WTC11 (cell line): ENCODE results near the gene CTPS2. TPM values are rescaled to one million over a fixed set of nuclear protein-coding genes. Genes with fewer than 3 reads are reported as not detected.

Source experiments
- ATAC-seq: fragments of 200-7000 bp; cut with Tn5 transposase; 2 replicates; pipeline ENCODE4 v1.10.0; 2021; ENCODE audit warnings: mild to moderate bottlenecking, moderate library complexity
- CTCF ChIA-PET: fragments of 300-600 bp; sonication (Branson Sonifier 250); formaldehyde crosslinking; loops from one replicate; lab custom pipeline; 2021; ENCODE audit warnings: antibody characterized with exemption; lab: Charles Lee
- POLR2A ChIA-PET: fragments of 350-600 bp; sonication (Branson Sonifier 250); formaldehyde crosslinking; loops from one replicate; lab custom pipeline; 2021; ENCODE audit warnings: antibody characterized with exemption; lab: Charles Lee
- DNase-seq: peaks from one replicate; pipeline ENCODE4 v3.0.0; 2021; ENCODE audit warnings: low spot score
- H3K27ac Mint-ChIP-seq: 2 replicates; pipeline ENCODE4 v1.8.0; 2021; ENCODE audit warnings: mixed read lengths
- H3K27me3 Mint-ChIP-seq: 2 replicates; pipeline ENCODE4 v1.8.0; 2021; ENCODE audit warnings: low read depth, mild to moderate bottlenecking, moderate library complexity, mixed read lengths
- H3K36me3 Mint-ChIP-seq: 2 replicates; pipeline ENCODE4 v1.8.0; 2021; ENCODE audit warnings: mixed read lengths
- H3K4me1 Mint-ChIP-seq: 2 replicates; pipeline ENCODE4 v1.8.0; 2022; ENCODE audit warnings: mixed read lengths
- H3K4me3 Mint-ChIP-seq: 2 replicates; pipeline ENCODE4 v1.8.0; 2021; ENCODE audit warnings: mild to moderate bottlenecking, moderate library complexity, mixed read lengths
- H3K9me3 Mint-ChIP-seq: 2 replicates; pipeline ENCODE4 v1.8.0; 2021; ENCODE audit warnings: mixed read lengths
- CDX4 ChIP-seq: fragments of 250-450 bp; sonication (Bioruptor Pico); IDR thresholded peaks from 2 replicates; pipeline ENCODE4 v1.9.0; 2021; ENCODE audit warnings: moderate library complexity, mild to moderate bottlenecking, inconsistent platforms, borderline replicate concordance
- CREB1 ChIP-seq: sonication (generic); formaldehyde crosslinking; IDR thresholded peaks from 2 replicates; pipeline ENCODE4 v1.8.0; 2023; ENCODE audit warnings: mild to moderate bottlenecking, missing genetic modification reagents
- E2F1 ChIP-seq: sonication (generic); formaldehyde crosslinking; IDR thresholded peaks from 2 replicates; pipeline ENCODE4 v1.8.0; 2022; ENCODE audit warnings: mild to moderate bottlenecking, missing genetic modification reagents
- EMX1 ChIP-seq: fragments of 250-450 bp; sonication (Bioruptor Pico); IDR thresholded peaks from 2 replicates; pipeline ENCODE4 v1.8.0; 2021; ENCODE audit warnings: mild to moderate bottlenecking
- ETV6 ChIP-seq: sonication (generic); formaldehyde crosslinking; IDR thresholded peaks from 2 replicates; pipeline ENCODE4 v1.8.1; 2022; ENCODE audit warnings: mild to moderate bottlenecking, missing genetic modification reagents
- FOXK1 ChIP-seq: sonication (generic); formaldehyde crosslinking; IDR thresholded peaks from 2 replicates; pipeline ENCODE4 v1.8.0; 2022; ENCODE audit warnings: mild to moderate bottlenecking, moderate library complexity, missing genetic modification reagents
- FOXP1 ChIP-seq: sonication (generic); formaldehyde crosslinking; IDR thresholded peaks from 2 replicates; pipeline ENCODE4 v1.8.0; 2022; ENCODE audit warnings: missing genetic modification reagents, mild to moderate bottlenecking, moderate library complexity, borderline replicate concordance
- GRHL2 ChIP-seq: fragments of 250-450 bp; sonication (Bioruptor Pico); IDR thresholded peaks from 2 replicates; pipeline ENCODE4 v1.8.0; 2022; ENCODE audit warnings: mild to moderate bottlenecking, moderate library complexity; ENCODE audit not compliant: insufficient replicate concordance, severe bottlenecking
- JAZF1 ChIP-seq: fragments of 250-450 bp; sonication (Bioruptor Pico); IDR thresholded peaks from 2 replicates; pipeline ENCODE4 v1.9.0; 2021; ENCODE audit warnings: moderate library complexity, mild to moderate bottlenecking, inconsistent platforms
- JUN ChIP-seq: sonication (generic); formaldehyde crosslinking; IDR thresholded peaks from 2 replicates; pipeline ENCODE4 v1.8.0; 2023; ENCODE audit warnings: mild to moderate bottlenecking, missing genetic modification reagents
- MYBL2 ChIP-seq: sonication (generic); formaldehyde crosslinking; IDR thresholded peaks from 2 replicates; pipeline ENCODE4 v1.8.1; 2023; ENCODE audit warnings: mild to moderate bottlenecking, moderate library complexity, missing genetic modification reagents
- PRDM15 ChIP-seq: sonication (generic); formaldehyde crosslinking; IDR thresholded peaks from 2 replicates; pipeline ENCODE4 v1.8.0; 2022; ENCODE audit warnings: missing genetic modification reagents
- SMAD3 ChIP-seq: sonication (generic); formaldehyde crosslinking; IDR thresholded peaks from 2 replicates; pipeline ENCODE4 v1.8.0; 2022; ENCODE audit warnings: missing genetic modification reagents, mild to moderate bottlenecking, borderline replicate concordance
- TEAD1 ChIP-seq: sonication (generic); formaldehyde crosslinking; IDR thresholded peaks from 2 replicates; pipeline ENCODE4 v1.8.0; 2022; ENCODE audit warnings: mild to moderate bottlenecking, missing genetic modification reagents
- TP53 ChIP-seq: sonication (generic); formaldehyde crosslinking; IDR thresholded peaks from 2 replicates; pipeline ENCODE4 v1.8.1; 2023; ENCODE audit warnings: mild to moderate bottlenecking, missing genetic modification reagents
- USF2 ChIP-seq: sonication (generic); formaldehyde crosslinking; IDR thresholded peaks from 2 replicates; pipeline ENCODE4 v1.8.1; 2023; ENCODE audit warnings: mild to moderate bottlenecking, missing genetic modification reagents, moderate library complexity
- ZBTB21 ChIP-seq: sonication (generic); formaldehyde crosslinking; IDR thresholded peaks from 2 replicates; pipeline ENCODE4 v1.8.1; 2023; ENCODE audit warnings: mild to moderate bottlenecking, missing genetic modification reagents, borderline replicate concordance
- ZNF121 ChIP-seq: sonication (generic); formaldehyde crosslinking; IDR thresholded peaks from 2 replicates; pipeline ENCODE4 v1.8.0; 2023; ENCODE audit warnings: missing genetic modification reagents
- ZNF317 ChIP-seq: sonication (generic); formaldehyde crosslinking; IDR thresholded peaks from 2 replicates; pipeline ENCODE4 v1.8.1; 2023; ENCODE audit warnings: low read depth, mild to moderate bottlenecking, moderate library complexity, missing genetic modification reagents, borderline replicate concordance
- total RNA-seq: library from RNA; stranded (reverse); gene quantifications from 3 replicates; pipeline ENCODE4 v1.2.3, GENCODE V29; 2021

The CTPS2 gene
- total RNA-seq, 1 experiment from 2014 or later: 23.2 TPM

GRCh38 chrX:16593801-16594200 lies 118.7 kb downstream of the CTPS2 start (continued):
- TF ChIP-seq JUN: no peak
- TF ChIP-seq FOXK1 (CRISPR knock-in tag): no peak
- TF ChIP-seq SMAD3 (CRISPR knock-in tag): no peak
- TF ChIP-seq TEAD1 (CRISPR knock-in tag): no peak
- TF ChIP-seq TP53 (CRISPR knock-in tag): no peak
- TF ChIP-seq ZNF121 (CRISPR knock-in tag): no peak
- no peak for TF ChIP-seq FOXP1 (CRISPR knock-in tag)
- no peak for TF ChIP-seq EMX1 (CRISPR knock-in tag)
- no peak for TF ChIP-seq CREB1 (CRISPR knock-in tag)
- TF ChIP-seq ETV6: no peak
- no peak for TF ChIP-seq JAZF1 (CRISPR knock-in tag)
- no peak for TF ChIP-seq MYBL2 (CRISPR knock-in tag)
- TF ChIP-seq PRDM15 (CRISPR knock-in tag): no peak

GRCh38 chrX:16592194-16592770 lies 120.2 kb downstream of the CTPS2 start:
- ChIA-PET CTCF (no interaction called here), POLR2A (no interaction called here)
- H3K36me3 Mint-ChIP-seq: peaks cover 41% of the 10 kb centered on the region

More at GRCh38 chrX:16592194-16592770, 120.2 kb downstream of the CTPS2 start:
- peak overlapping the region; percentile 58 for H3K27ac Mint-ChIP-seq
- no peaks in the 10 kb centered on the region for H3K27me3 Mint-ChIP-seq
- DNase-seq: no peak
- H3K9me3 Mint-ChIP-seq: no peaks in the 10 kb centered on the region
- ATAC-seq: no peak
- H3K4me1 Mint-ChIP-seq: peaks cover 47% of the 10 kb centered on the region
- TF ChIP-seq ZBTB21 (CRISPR knock-in tag) (no peak), USF2 (no peak), CDX4 (CRISPR knock-in tag) (no peak), E2F1 (CRISPR knock-in tag) (no peak), FOXK1 (CRISPR knock-in tag) (no peak), GRHL2 (CRISPR knock-in tag) (no peak), MYBL2 (CRISPR knock-in tag) (no peak), SMAD3 (CRISPR knock-in tag) (no peak), ZNF317 (no peak)
- TF ChIP-seq, all 79 proteins: peak for 0
- no peak overlapping the region for H3K4me3 Mint-ChIP-seq
